HG03196 (cell line): ENCODE results near the gene SPEN.
"Not testable (repeated sequence)": the region's sequence is repeated elsewhere in the genome, so short reads cannot be mapped to it uniquely, and the experiment has no call there.

Experiments used
- ATAC-seq: cut with Tn5 transposase; IDR thresholded peaks from one replicate; pipeline ENCODE4 v1.9.1; 2021; ENCODE audit not compliant: unreplicated experiment

The SPEN gene

GRCh38 chr1:15833069-15833679 lies 14.3 kb upstream of the SPEN start:
- no peak for ATAC-seq

GRCh38 chr1:15833842-15834405 lies 13.6 kb upstream of the SPEN start:
- ATAC-seq: no peak

GRCh38 chr1:15834406-15835204 lies 12.9 kb upstream of the SPEN start:
- ATAC-seq: peak; percentile 49

GRCh38 chr1:15835205-15835740 lies 12.2 kb upstream of the SPEN start:
- peak; percentile 5 for ATAC-seq

- ATAC-seq: peak; percentile 62
These were observed 11.6 kb upstream of the SPEN start for GRCh38 chr1:15835741-15836510.

GRCh38 chr1:15836511-15836771 lies 11.1 kb upstream of the SPEN start:
- not testable (repeated sequence) for ATAC-seq

- no peak for ATAC-seq
These were observed 10.5 kb upstream of the SPEN start for GRCh38 chr1:15836772-15837669.

- no peak for ATAC-seq
These were observed 9.6 kb upstream of the SPEN start for GRCh38 chr1:15837931-15838330.

- no peak for ATAC-seq
These were observed 8.8 kb upstream of the SPEN start for GRCh38 chr1:15838721-15839120.

GRCh38 chr1:15843826-15844572 lies 3.5 kb upstream of the SPEN start:
- ATAC-seq: no peak

- ATAC-seq: not testable (repeated sequence)
These were observed 1.5 kb upstream of the SPEN start for GRCh38 chr1:15846056-15846455.

- no peak for ATAC-seq
These were observed 311 bp downstream of the SPEN start for GRCh38 chr1:15847893-15848142.

- ATAC-seq: peak; percentile 15
These were observed 829 bp downstream of the SPEN start for GRCh38 chr1:15848143-15848928.

- ATAC-seq: no peak
These were observed 1.6 kb downstream of the SPEN start for GRCh38 chr1:15848929-15849774.

- no peak for ATAC-seq
These were observed 2.3 kb downstream of the SPEN start for GRCh38 chr1:15849775-15850324.

GRCh38 chr1:15850471-15851001 lies 3.0 kb downstream of the SPEN start:
- ATAC-seq: no peak

GRCh38 chr1:15851210-15852035 lies 3.9 kb downstream of the SPEN start:
- ATAC-seq: no peak
